Hepatocyte (in vitro differentiated cells): ENCODE measurements around the gene EXOSC7. TPM values are rescaled to one million over a fixed set of nuclear protein-coding genes. Genes with fewer than 3 reads are reported as not detected.

Source experiments
- DNase-seq: peaks from one replicate; pipeline ENCODE4 v3.0.0-alpha.2; 2016; ENCODE audit warnings: low spot score
- H2AFZ ChIP-seq: fragments of 200-600 bp; sonication (generic); 2 replicates; pipeline ENCODE4 v1.6.0; 2016; ENCODE audit warnings: antibody characterized with exemption, mild to moderate bottlenecking
- H3K27ac ChIP-seq: fragments of 200-600 bp; sonication (generic); 2 replicates; pipeline ENCODE4 v1.5.1; 2016; ENCODE audit warnings: mild to moderate bottlenecking
- H3K27me3 ChIP-seq: fragments of 200-600 bp; sonication (generic); 2 replicates; pipeline ENCODE4 v1.6.1; 2016
- H3K36me3 ChIP-seq: fragments of 200-600 bp; sonication (generic); replicated peaks from 2 replicates; pipeline ENCODE4 v1.5.1; 2016; ENCODE audit warnings: low read depth; ENCODE audit not compliant: insufficient read depth
- H3K4me1 ChIP-seq: fragments of 200-600 bp; sonication (generic); 2 replicates; pipeline ENCODE4 v1.5.1; 2016; ENCODE audit warnings: mild to moderate bottlenecking, moderate library complexity; ENCODE audit not compliant: insufficient read depth
- H3K4me2 ChIP-seq: fragments of 200-600 bp; sonication (generic); 2 replicates; pipeline ENCODE4 v1.6.0; 2016
- H3K4me3 ChIP-seq: fragments of 200-600 bp; sonication (generic); 2 replicates; pipeline ENCODE4 v1.5.1; 2016; ENCODE audit warnings: mild to moderate bottlenecking
- H3K79me2 ChIP-seq: fragments of 200-600 bp; sonication (generic); 2 replicates; pipeline ENCODE4 v1.6.0; 2017; ENCODE audit warnings: mild to moderate bottlenecking
- H3K9me2 ChIP-seq: fragments of 200-600 bp; sonication (generic); replicated peaks from 2 replicates; pipeline ENCODE4 v1.6.0; 2017; ENCODE audit warnings: mild to moderate bottlenecking; ENCODE audit not compliant: insufficient read depth
- H3K9me3 ChIP-seq: fragments of 200-600 bp; sonication (generic); 2 replicates; pipeline ENCODE4 v1.5.1; 2016; ENCODE audit warnings: low read depth, mild to moderate bottlenecking
- H4K20me1 ChIP-seq: fragments of 200-600 bp; sonication (generic); 2 replicates; pipeline ENCODE4 v1.6.0; 2016; ENCODE audit warnings: mild to moderate bottlenecking; ENCODE audit not compliant: insufficient read depth, poor library complexity, severe bottlenecking
- CTCF ChIP-seq: fragments of 200-600 bp; sonication (generic); IDR thresholded peaks from 2 replicates; pipeline ENCODE4 v1.5.1; 2016; ENCODE audit warnings: antibody characterized with exemption, mild to moderate bottlenecking; ENCODE audit not compliant: poor library complexity
- EZH2 ChIP-seq: fragments of 200-600 bp; sonication (generic); IDR thresholded peaks from 2 replicates; pipeline ENCODE4 v1.6.1; 2016; ENCODE audit warnings: antibody characterized with exemption, mild to moderate bottlenecking, borderline replicate concordance
- EZH2phosphoT487 ChIP-seq: fragments of 200-600 bp; sonication (generic); IDR thresholded peaks from one replicate; pipeline ENCODE4 v1.6.1; 2018; ENCODE audit warnings: antibody characterized with exemption, mild to moderate bottlenecking, low read depth, moderate library complexity; ENCODE audit not compliant: unreplicated experiment, severe bottlenecking
- WGBS: methylation state at CpG from one replicate; pipeline ENCODE4 v1.1.6; 2016; ENCODE audit warnings: low lambda C conversion rate; ENCODE audit errors: missing lambda C conversion rate; 5-methylcytosine and 5-hydroxymethylcytosine counted together
- polyA plus RNA-seq: library from polyadenylated mRNA; unstranded; fragments of >200 nt; fragmentation: Nextera tagmentation; extraction: Ambion mirVana; gene quantifications from 2 replicates; pipeline ENCODE4 v1.2.1, GENCODE V29; 2016
- total RNA-seq: library from RNA; depleted of rRNA; stranded (reverse); fragments of >200 nt; gene quantifications from 2 replicates; pipeline ENCODE4 v1.2.3, GENCODE V29; 2014

Gene EXOSC7
- total and polyA plus RNA-seq, 2 experiments from 2014 or later: 53.3 to 55.8 TPM

- no peak overlapping the region for H3K4me3 ChIP-seq
- no peak for DNase-seq
- H3K4me1 ChIP-seq: peaks cover 8% of the 10 kb centered on the region
- no peaks in the 10 kb centered on the region for H3K9me3 ChIP-seq
- no peaks in the 10 kb centered on the region for H3K79me2 ChIP-seq
- H3K36me3 ChIP-seq: no peaks in the 10 kb centered on the region
- H3K4me2 ChIP-seq: peak overlapping the region; percentile 47
- peak overlapping the region; percentile 75 for H3K27ac ChIP-seq
- H3K9me2 ChIP-seq: no peaks in the 10 kb centered on the region
- no peak for TF ChIP-seq EZH2
- TF ChIP-seq EZH2phosphoT487: no peak
- TF ChIP-seq CTCF: no peak
- no peaks in the 10 kb centered on the region for H3K27me3 ChIP-seq
- H2AFZ ChIP-seq: no peak overlapping the region
- 51% methylated on average over 3 of the region's 3 CpGs for WGBS
- H4K20me1 ChIP-seq: no peaks in the 10 kb centered on the region
Measured at GRCh38 chr3:45010811-45011333, 34.8 kb downstream of the EXOSC7 start.

- H3K9me2 ChIP-seq: no peaks in the 10 kb centered on the region
- H3K4me3 ChIP-seq: no peak overlapping the region
- no peaks in the 10 kb centered on the region for H3K27me3 ChIP-seq
- 56% methylated on average over 7 of the region's 7 CpGs for WGBS
- no peaks in the 10 kb centered on the region for H3K9me3 ChIP-seq
- H3K4me1 ChIP-seq: peaks cover 8% of the 10 kb centered on the region
- DNase-seq: peak; percentile 36
- TF ChIP-seq EZH2 (no peak), CTCF (no peak), EZH2phosphoT487 (no peak)
- no peaks in the 10 kb centered on the region for H3K79me2 ChIP-seq
- peak overlapping the region; percentile 75 for H3K27ac ChIP-seq
- peak overlapping the region; percentile 47 for H3K4me2 ChIP-seq
- H3K36me3 ChIP-seq: no peaks in the 10 kb centered on the region
- H4K20me1 ChIP-seq: no peaks in the 10 kb centered on the region
- H2AFZ ChIP-seq: no peak overlapping the region
Measured at GRCh38 chr3:45011756-45012508, 35.9 kb downstream of the EXOSC7 start.

GRCh38 chr3:45012577-45012976, 36.5 kb downstream of the EXOSC7 start:
- Histone ChIP-seq H3K4me2 (peak overlapping the region; percentile 47), H3K79me2 (no peaks in the 10 kb centered on the region), H3K27ac (peak overlapping the region; percentile 75), H3K9me3 (no peaks in the 10 kb centered on the region), H3K27me3 (no peaks in the 10 kb centered on the region), H2AFZ (no peak overlapping the region), H3K4me3 (no peak overlapping the region), H4K20me1 (no peaks in the 10 kb centered on the region), H3K9me2 (no peaks in the 10 kb centered on the region), H3K36me3 (no peaks in the 10 kb centered on the region), H3K4me1 (peaks cover 8% of the 10 kb centered on the region)
- WGBS: 96% methylated on average over 4 of the region's 4 CpGs
- DNase-seq: no peak
- TF ChIP-seq EZH2phosphoT487 (no peak), CTCF (no peak), EZH2 (no peak)
